Tibial nerve (tissue), 4 donors: Measurements from ENCODE around the gene SNAPIN.

ENCODE experiments used
- CTCF ChIP-seq, 5 experiments: fragments of 200-600 bp in 3 of 5; fragments of 450-650 bp in 2 of 5; sonication (generic) in 3 of 5; IDR thresholded peaks; one replicate each; pipeline ENCODE4 v1.5.1; 2016 to 2019; ENCODE audit warnings: antibody characterized with exemption in 5 of 5, mild to moderate bottlenecking in 3 of 5, moderate library complexity in 2 of 5
- EP300 ChIP-seq, 2 donors: sonication (generic); formaldehyde crosslinking; IDR thresholded peaks; one replicate each; pipeline ENCODE4 v1.6.1; 2017; ENCODE audit warnings: antibody characterized with exemption in 2 of 2, mild to moderate bottlenecking in 1 of 2
- POLR2A ChIP-seq, 2 donors: fragments of 450-650 bp; IDR thresholded peaks; one replicate each; pipeline ENCODE4 v1.6.1; 2017; ENCODE audit warnings: antibody characterized with exemption in 2 of 2, mild to moderate bottlenecking in 2 of 2, moderate library complexity in 2 of 2

- no peak for TF ChIP-seq CTCF (IDR thresholded peaks at IDR 0.05)
- no peak for TF ChIP-seq EP300 (IDR thresholded peaks at IDR 0.05)
- TF ChIP-seq POLR2A (IDR thresholded peaks at IDR 0.05) = no peak
These were observed 29.0 kb downstream of the SNAPIN start for GRCh38 chr1:153687346-153688125.
